DOHH2 (cell line): ENCODE data around the gene CEP290.

Source experiments
- H3F3A ChIP-seq: fragments of 200-600 bp; sonication (generic), shearing (Covaris generic); 2 replicates; pipeline ENCODE4 v1.6.0; 2016; ENCODE audit warnings: antibody characterized with exemption, mild to moderate bottlenecking; ENCODE audit not compliant: control insufficient read depth, insufficient read depth
- H3K27ac ChIP-seq: fragments of 200-600 bp; sonication (generic); 2 replicates; pipeline ENCODE4 v1.5.1; 2014; ENCODE audit warnings: low read depth, mild to moderate bottlenecking, low read length, moderate library complexity
- H3K27me3 ChIP-seq: fragments of 200-600 bp; sonication (generic); 2 replicates; pipeline ENCODE4 v1.6.1; 2014; ENCODE audit warnings: mild to moderate bottlenecking, low read length, mixed read lengths; ENCODE audit not compliant: control insufficient read depth
- H3K36me3 ChIP-seq: fragments of 200-600 bp; sonication (generic); 2 replicates; pipeline ENCODE4 v1.6.1; 2014; ENCODE audit warnings: mild to moderate bottlenecking, low read length, moderate library complexity, mixed read lengths; ENCODE audit not compliant: control insufficient read depth
- H3K4me1 ChIP-seq: fragments of 200-600 bp; sonication (generic); 2 replicates; pipeline ENCODE4 v1.6.1; 2014; ENCODE audit warnings: mild to moderate bottlenecking, low read length, mixed read lengths; ENCODE audit not compliant: control insufficient read depth
- H3K4me2 ChIP-seq: fragments of 200-600 bp; sonication (generic); 2 replicates; pipeline ENCODE4 v1.6.0; 2014; ENCODE audit warnings: mild to moderate bottlenecking, low read length, moderate library complexity
- H3K4me3 ChIP-seq: fragments of 200-600 bp; sonication (generic); 2 replicates; pipeline ENCODE4 v1.5.1; 2014; ENCODE audit warnings: mild to moderate bottlenecking, low read length, mixed read lengths
- H3K79me2 ChIP-seq: fragments of 200-600 bp; sonication (generic); 2 replicates; pipeline ENCODE4 v1.6.1; 2014; ENCODE audit warnings: mild to moderate bottlenecking, low read length, mixed read lengths; ENCODE audit not compliant: control insufficient read depth
- H3K9me2 ChIP-seq: fragments of 200-600 bp; sonication (generic); replicated peaks from 2 replicates; pipeline ENCODE4 v1.6.1; 2014; ENCODE audit warnings: mild to moderate bottlenecking, low read length, mixed read lengths; ENCODE audit not compliant: control insufficient read depth
- H3K9me3 ChIP-seq: fragments of 200-600 bp; sonication (generic); 2 replicates; pipeline ENCODE4 v1.6.1; 2014; ENCODE audit warnings: antibody characterized with exemption, low read length, mixed read lengths; ENCODE audit not compliant: control insufficient read depth, insufficient read depth
- H4K20me1 ChIP-seq: fragments of 200-600 bp; sonication (generic); 2 replicates; pipeline ENCODE4 v1.6.0; 2014; ENCODE audit warnings: low read depth, mild to moderate bottlenecking, antibody characterized with exemption, low read length, moderate library complexity; ENCODE audit not compliant: control insufficient read depth, insufficient read depth
- CTCF ChIP-seq: fragments of 200-600 bp; sonication (generic); IDR thresholded peaks from one replicate; pipeline ENCODE4 v1.5.1; 2014; ENCODE audit warnings: antibody characterized with exemption, mild to moderate bottlenecking, low read depth, low read length; ENCODE audit not compliant: poor library complexity, severe bottlenecking
- EZH2phosphoT487 ChIP-seq: fragments of 200-600 bp; sonication (generic); IDR thresholded peaks from 2 replicates; pipeline ENCODE4 v1.6.1; 2017; ENCODE audit warnings: borderline replicate concordance, mild to moderate bottlenecking, antibody characterized with exemption, low read length, moderate library complexity, mixed read lengths

The CEP290 gene

GRCh38 chr12:88026196-88026595, 115.7 kb downstream of the CEP290 start:
- Histone ChIP-seq H4K20me1 (no peaks in the 10 kb centered on the region), H3K4me3 (no peak overlapping the region), H3K4me1 (no peaks in the 10 kb centered on the region), H3K9me3 (no peaks in the 10 kb centered on the region), H3F3A (no peaks in the 10 kb centered on the region), H3K4me2 (no peak overlapping the region), H3K27me3 (no peaks in the 10 kb centered on the region), H3K36me3 (no peaks in the 10 kb centered on the region), H3K9me2 (no peaks in the 10 kb centered on the region), H3K79me2 (no peaks in the 10 kb centered on the region), H3K27ac (no peak overlapping the region)
- TF ChIP-seq EZH2phosphoT487 (no peak), CTCF (no peak)

GRCh38 chr12:88017964-88018363, 123.9 kb downstream of the CEP290 start:
- Histone ChIP-seq H3K4me2 (no peak overlapping the region), H3K9me3 (peaks cover 11% of the 10 kb centered on the region; the same call in 1 of the 2 replicates), H3K9me2 (no peaks in the 10 kb centered on the region), H3F3A (no peaks in the 10 kb centered on the region), H3K79me2 (no peaks in the 10 kb centered on the region), H3K27ac (no peak overlapping the region), H4K20me1 (no peaks in the 10 kb centered on the region), H3K36me3 (no peaks in the 10 kb centered on the region), H3K27me3 (no peaks in the 10 kb centered on the region), H3K4me3 (no peak overlapping the region), H3K4me1 (no peaks in the 10 kb centered on the region)
- TF ChIP-seq EZH2phosphoT487 (no peak), CTCF (no peak)

- Histone ChIP-seq H3K9me3 (peaks cover 11% of the 10 kb centered on the region; the same call in 1 of the 2 replicates), H3K4me2 (no peak overlapping the region), H3K4me1 (no peaks in the 10 kb centered on the region), H3K79me2 (no peaks in the 10 kb centered on the region), H3K4me3 (no peak overlapping the region), H3F3A (no peaks in the 10 kb centered on the region), H3K27ac (no peak overlapping the region), H3K27me3 (no peaks in the 10 kb centered on the region), H3K36me3 (no peaks in the 10 kb centered on the region), H3K9me2 (no peaks in the 10 kb centered on the region), H4K20me1 (no peaks in the 10 kb centered on the region)
- no peak for TF ChIP-seq EZH2phosphoT487
- TF ChIP-seq CTCF, result no peak
Observed at GRCh38 chr12:88015825-88016224, 126.1 kb downstream of the CEP290 start.

GRCh38 chr12:88011755-88012154, 130.1 kb downstream of the CEP290 start:
- H3K79me2 ChIP-seq, result no peaks in the 10 kb centered on the region

More at GRCh38 chr12:88011755-88012154, 130.1 kb downstream of the CEP290 start:
- no peaks in the 10 kb centered on the region for H3K9me3 ChIP-seq
- no peaks in the 10 kb centered on the region for H4K20me1 ChIP-seq
- no peaks in the 10 kb centered on the region for H3F3A ChIP-seq
- no peaks in the 10 kb centered on the region for H3K36me3 ChIP-seq
- H3K27ac ChIP-seq, result no peak overlapping the region
- no peak overlapping the region for H3K4me3 ChIP-seq
- H3K27me3 ChIP-seq, result no peaks in the 10 kb centered on the region
- H3K4me2 ChIP-seq, result no peak overlapping the region
- H3K4me1 ChIP-seq, result no peaks in the 10 kb centered on the region
- H3K9me2 ChIP-seq, result no peaks in the 10 kb centered on the region
- TF ChIP-seq EZH2phosphoT487 (no peak), CTCF (no peak)
